Ecto neural progenitor cell (in vitro differentiated cells): Measurements from ENCODE around the gene STXBP1.

Experiments
- DNase-seq: peaks from one replicate; pipeline ENCODE4 v3.0.0-alpha.2; 2018; ENCODE audit warnings: low spot score

Gene STXBP1

GRCh38 chr9:127693697-127694096 lies 81.6 kb downstream of the STXBP1 start:
- DNase-seq, result no peak

- no peak for DNase-seq
These were observed 83.0 kb downstream of the STXBP1 start for GRCh38 chr9:127694890-127695720.

GRCh38 chr9:127697575-127697974 lies 85.5 kb downstream of the STXBP1 start:
- no peak for DNase-seq

GRCh38 chr9:127698386-127698785 lies 86.3 kb downstream of the STXBP1 start:
- no peak for DNase-seq

- DNase-seq, result peak; percentile 96
These were observed 87.1 kb downstream of the STXBP1 start for GRCh38 chr9:127698985-127699670.

GRCh38 chr9:127700140-127700539 lies 88.1 kb downstream of the STXBP1 start:
- DNase-seq, result no peak

GRCh38 chr9:127700594-127701255 lies 88.6 kb downstream of the STXBP1 start:
- no peak for DNase-seq

GRCh38 chr9:127703289-127703946 lies 91.3 kb downstream of the STXBP1 start:
- no peak for DNase-seq

GRCh38 chr9:127705577-127706379 lies 93.7 kb downstream of the STXBP1 start:
- DNase-seq, result no peak

GRCh38 chr9:127706836-127707241 lies 94.8 kb downstream of the STXBP1 start, which contains the start of gene CFAP157:
Gene CFAP157 (plus strand): TSS chr9:127706988. CDS start chr9:127707032, 44 bp downstream.
- DNase-seq, result no peak

- no peak for DNase-seq
These were observed 95.7 kb downstream of the STXBP1 start for GRCh38 chr9:127707766-127708165.

- no peak for DNase-seq
These were observed 97.0 kb downstream of the STXBP1 start for GRCh38 chr9:127708952-127709587.

- DNase-seq, result no peak
These were observed 98.2 kb downstream of the STXBP1 start for GRCh38 chr9:127710204-127710783.

GRCh38 chr9:127711226-127711701 lies 99.2 kb downstream of the STXBP1 start:
- DNase-seq, result no peak

- no peak for DNase-seq
These were observed 99.8 kb downstream of the STXBP1 start for GRCh38 chr9:127711831-127712274.

- DNase-seq, result no peak
These were observed 100.3 kb downstream of the STXBP1 start for GRCh38 chr9:127712371-127712770.

- DNase-seq, result no peak
These were observed 100.8 kb downstream of the STXBP1 start for GRCh38 chr9:127712867-127713266.

GRCh38 chr9:127714020-127714750 lies 102.1 kb downstream of the STXBP1 start:
- DNase-seq, result no peak

GRCh38 chr9:127714951-127715469 lies 102.9 kb downstream of the STXBP1 start:
- DNase-seq, result no peak
